OCI-LY3 (cell line): ENCODE measurements around the gene ZC3H18.

Source experiments
- H2AFZ ChIP-seq: fragments of 200-600, 300-600 bp; shearing (Covaris generic); 2 replicates; pipeline ENCODE4 v1.6.0; 2014; ENCODE audit warnings: antibody characterized with exemption, low read depth, low read length
- H3K27ac ChIP-seq: fragments of 200-600, 300-600 bp; sonication (generic); 2 replicates; pipeline ENCODE4 v1.5.1; 2014; ENCODE audit warnings: mild to moderate bottlenecking, low read length, moderate library complexity, mixed read lengths
- H3K27me3 ChIP-seq: fragments of 200-600, 300-600 bp; sonication (generic); 2 replicates; pipeline ENCODE4 v1.6.1; 2014; ENCODE audit warnings: low read depth, low read length, mixed read lengths
- H3K36me3 ChIP-seq: fragments of 200-600, 300-600 bp; sonication (generic); replicated peaks from 2 replicates; pipeline ENCODE3; 2014; ENCODE audit warnings: low read depth, low read length, mixed read lengths
- H3K4me1 ChIP-seq: fragments of 300-600, 200-600 bp; sonication (generic); 2 replicates; pipeline ENCODE4 v1.6.1; 2014; ENCODE audit warnings: low read length, mixed read lengths
- H3K4me2 ChIP-seq: fragments of 200-600, 300-600 bp; sonication (generic); 2 replicates; pipeline ENCODE4 v1.6.1; 2014; ENCODE audit warnings: low read length, mixed read lengths
- H3K4me3 ChIP-seq: fragments of 300-600, 200-600 bp; sonication (generic); 2 replicates; pipeline ENCODE4 v1.5.1; 2014; ENCODE audit warnings: antibody characterized with exemption, mild to moderate bottlenecking, low read length, moderate library complexity
- H3K79me2 ChIP-seq: fragments of 300-600, 200-600 bp; shearing (Covaris generic); 2 replicates; pipeline ENCODE4 v1.6.1; 2014; ENCODE audit warnings: mild to moderate bottlenecking, low read length, mixed read lengths
- H3K9ac ChIP-seq: fragments of 300-600, 200-600 bp; shearing (Covaris generic); 2 replicates; pipeline ENCODE4 v1.6.0; 2014; ENCODE audit warnings: mild to moderate bottlenecking, low read length, moderate library complexity
- H3K9me3 ChIP-seq: fragments of 200-600, 300-600 bp; shearing (Covaris generic); 2 replicates; pipeline ENCODE4 v1.6.1; 2014; ENCODE audit warnings: low read length, mixed read lengths; ENCODE audit not compliant: insufficient read depth
- H4K20me1 ChIP-seq: fragments of 200-600, 300-600 bp; sonication (generic); 2 replicates; pipeline ENCODE4 v1.6.1; 2016; ENCODE audit warnings: low read length, mixed read lengths; ENCODE audit not compliant: insufficient read depth
- EZH2phosphoT487 ChIP-seq: fragments of 200-600 bp; shearing (Covaris generic); IDR thresholded peaks from 2 replicates; pipeline ENCODE4 v1.6.1; 2018; ENCODE audit warnings: antibody characterized with exemption, mixed run types, low read depth
- TF ChIP-seq, protein P1 (sequence below): fragments of 200-600, 300-600 bp; sonication (generic); IDR thresholded peaks from 2 replicates; pipeline ENCODE4 v1.5.1; 2014; ENCODE audit warnings: antibody characterized with exemption, low read length, low read depth

The ZC3H18 gene

DNA sequence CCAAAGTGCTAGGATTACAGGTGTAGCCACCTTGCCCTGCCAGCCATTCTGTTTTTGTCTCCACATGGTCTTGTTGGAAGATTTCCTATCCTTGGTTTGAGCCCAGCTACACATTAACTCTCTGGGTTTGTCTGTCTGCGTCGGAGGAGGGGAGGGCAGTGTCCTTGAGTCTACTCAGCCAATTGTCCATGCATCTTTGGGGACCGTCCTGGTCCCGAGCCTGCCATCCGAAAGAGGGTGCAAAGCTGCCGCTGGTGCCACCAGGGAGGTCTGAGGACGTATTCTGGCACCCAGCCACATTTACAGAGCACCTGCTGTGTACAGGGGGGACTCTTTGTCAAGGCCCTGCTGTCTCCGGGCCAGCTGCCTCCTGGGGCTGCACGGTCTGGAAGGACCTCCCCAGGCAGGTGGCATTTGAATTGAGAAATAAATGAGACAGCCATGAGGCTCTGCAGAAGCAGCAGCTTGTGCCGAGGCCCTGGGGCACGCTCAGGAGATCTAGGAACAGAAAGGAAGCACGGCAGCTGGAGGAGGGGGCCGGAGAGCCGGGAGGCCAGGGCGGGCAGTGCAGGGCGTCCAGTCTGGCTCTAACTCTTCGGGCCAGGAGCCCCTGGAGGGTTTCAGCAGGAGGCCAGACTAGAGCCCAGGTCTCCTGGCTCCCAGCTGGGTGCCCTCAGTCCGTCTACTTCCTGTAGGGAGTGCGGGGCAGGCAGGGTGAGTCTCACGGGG is 79.2 kb downstream of the ZC3H18 start:
- peaks cover 49% of the 10 kb centered on the region for H3K36me3 ChIP-seq
- peaks cover 58% of the 10 kb centered on the region for H4K20me1 ChIP-seq

DNA sequence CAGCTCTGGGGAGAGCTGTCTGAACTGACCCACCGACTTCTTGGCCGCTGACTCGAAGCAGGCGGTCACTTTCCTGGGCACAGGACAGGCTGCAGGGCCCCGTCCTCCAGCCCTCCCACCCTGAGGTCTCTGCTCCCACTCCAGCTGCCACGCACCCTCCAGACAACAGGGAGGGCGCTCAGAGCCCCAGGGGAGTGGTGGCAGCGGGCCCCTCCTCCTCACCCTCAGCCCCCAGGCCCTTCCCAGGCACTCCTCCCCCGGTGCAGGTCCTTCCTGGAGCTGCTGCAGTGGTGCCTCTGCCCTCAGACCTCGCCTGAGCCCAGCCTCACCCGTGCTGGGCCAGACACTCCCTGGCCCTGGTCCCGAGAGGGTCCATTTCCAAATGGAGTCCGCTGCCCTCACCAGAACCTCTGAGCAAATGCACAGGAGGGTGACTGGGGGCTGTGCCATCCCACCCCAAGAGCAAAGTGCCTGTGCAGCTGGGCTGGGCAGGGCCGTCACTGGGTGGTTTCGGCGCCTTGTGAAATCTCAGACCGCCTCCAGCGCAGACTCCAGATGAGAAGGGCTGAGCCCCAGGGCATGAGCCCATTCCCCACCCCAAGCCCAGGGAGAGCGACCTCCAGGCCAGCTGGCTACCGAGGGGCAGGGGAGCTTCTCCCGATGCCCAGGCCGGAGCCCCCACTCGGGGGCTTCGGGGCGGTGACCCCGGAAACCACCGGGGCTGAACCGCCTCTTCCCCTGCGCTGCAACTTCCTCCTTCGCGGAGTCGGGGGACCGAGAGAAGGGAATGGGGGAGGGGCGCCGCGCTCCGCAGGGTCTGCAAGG is 79.9 kb downstream of the ZC3H18 start:
- Histone ChIP-seq H4K20me1 (peaks cover 52% of the 10 kb centered on the region), H3K9me3 (no peaks in the 10 kb centered on the region), H2AFZ (no peak overlapping the region), H3K4me2 (peak overlapping the region; percentile 89), H3K27me3 (no peaks in the 10 kb centered on the region), H3K36me3 (peaks cover 48% of the 10 kb centered on the region), H3K9ac (peak overlapping the region; percentile 98), H3K27ac (peak overlapping the region; percentile 97), H3K4me3 (peak overlapping the region; percentile 99), H3K79me2 (peaks cover 38% of the 10 kb centered on the region), H3K4me1 (peaks cover 34% of the 10 kb centered on the region)
- TF ChIP-seq EZH2phosphoT487 = no peak
- TF ChIP-seq, protein P1, sequence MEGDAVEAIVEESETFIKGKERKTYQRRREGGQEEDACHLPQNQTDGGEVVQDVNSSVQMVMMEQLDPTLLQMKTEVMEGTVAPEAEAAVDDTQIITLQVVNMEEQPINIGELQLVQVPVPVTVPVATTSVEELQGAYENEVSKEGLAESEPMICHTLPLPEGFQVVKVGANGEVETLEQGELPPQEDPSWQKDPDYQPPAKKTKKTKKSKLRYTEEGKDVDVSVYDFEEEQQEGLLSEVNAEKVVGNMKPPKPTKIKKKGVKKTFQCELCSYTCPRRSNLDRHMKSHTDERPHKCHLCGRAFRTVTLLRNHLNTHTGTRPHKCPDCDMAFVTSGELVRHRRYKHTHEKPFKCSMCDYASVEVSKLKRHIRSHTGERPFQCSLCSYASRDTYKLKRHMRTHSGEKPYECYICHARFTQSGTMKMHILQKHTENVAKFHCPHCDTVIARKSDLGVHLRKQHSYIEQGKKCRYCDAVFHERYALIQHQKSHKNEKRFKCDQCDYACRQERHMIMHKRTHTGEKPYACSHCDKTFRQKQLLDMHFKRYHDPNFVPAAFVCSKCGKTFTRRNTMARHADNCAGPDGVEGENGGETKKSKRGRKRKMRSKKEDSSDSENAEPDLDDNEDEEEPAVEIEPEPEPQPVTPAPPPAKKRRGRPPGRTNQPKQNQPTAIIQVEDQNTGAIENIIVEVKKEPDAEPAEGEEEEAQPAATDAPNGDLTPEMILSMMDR = no peak

More for the DNA sequence above, 79.2 kb downstream of the ZC3H18 start:
- no peak overlapping the region for H2AFZ ChIP-seq
- H3K27me3 ChIP-seq = no peaks in the 10 kb centered on the region
- H3K9ac ChIP-seq = peak overlapping the region; percentile 98
- H3K79me2 ChIP-seq = peaks cover 38% of the 10 kb centered on the region
- H3K4me3 ChIP-seq = peak overlapping the region; percentile 99
- peak overlapping the region; percentile 97 for H3K27ac ChIP-seq
- no peaks in the 10 kb centered on the region for H3K9me3 ChIP-seq
- TF ChIP-seq EZH2phosphoT487 = no peak
- H3K4me2 ChIP-seq = peak overlapping the region; percentile 89
- peaks cover 34% of the 10 kb centered on the region for H3K4me1 ChIP-seq

DNA sequence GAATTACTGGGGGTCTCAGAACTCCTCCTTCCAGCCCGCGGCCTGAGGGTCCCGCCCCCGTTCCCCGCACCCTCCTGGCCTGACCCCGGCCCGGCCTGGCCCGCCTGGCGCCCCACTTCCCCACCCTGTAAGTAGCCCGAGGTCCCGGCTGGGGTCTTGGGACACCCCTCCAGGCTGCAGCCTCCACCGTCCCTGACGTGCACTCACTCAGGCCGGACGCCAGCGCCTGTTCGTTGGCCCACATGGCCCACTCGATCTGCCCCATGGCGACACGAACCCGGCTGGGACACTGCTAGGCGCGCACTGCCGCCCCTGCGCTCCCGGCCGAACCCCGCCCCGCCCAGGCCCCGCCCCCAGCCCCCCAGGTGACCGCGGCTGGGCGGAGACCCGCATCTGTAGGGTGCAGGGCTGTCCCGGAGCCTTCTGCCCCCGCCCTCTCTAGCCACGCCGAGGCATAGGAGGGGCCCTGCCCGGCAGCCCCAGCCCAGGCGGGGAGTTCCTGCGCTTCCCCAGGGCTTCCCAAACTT is 80.6 kb downstream of the ZC3H18 start, which contains the start of gene CYBA:
Gene CYBA, minus strand, starts transcription at position 305 of the 527 bp plus-strand sequence. Its CDS starts 40 bp downstream, at position 265.
- H3K4me3 ChIP-seq = peak within 1 kb of the TSS; percentile 99
- TF ChIP-seq, protein P1 = no peak
- TF ChIP-seq EZH2phosphoT487 = no peak
- peaks cover 34% of the 10 kb centered on the region for H3K4me1 ChIP-seq
- H3K27me3 ChIP-seq = no peaks in the 10 kb centered on the region
- no peaks in the 10 kb centered on the region for H3K9me3 ChIP-seq
- H3K9ac ChIP-seq = peak within 1 kb of the TSS; percentile 98
- H4K20me1 ChIP-seq = peaks cover 45% of the 10 kb centered on the region
- H3K79me2 ChIP-seq = peaks cover 38% of the 10 kb centered on the region
- H3K27ac ChIP-seq = peak within 1 kb of the TSS; percentile 97
- peaks cover 48% of the 10 kb centered on the region for H3K36me3 ChIP-seq
- peak within 1 kb of the TSS; percentile 99 for H3K4me2 ChIP-seq
- no peak within 1 kb of the TSS for H2AFZ ChIP-seq

DNA sequence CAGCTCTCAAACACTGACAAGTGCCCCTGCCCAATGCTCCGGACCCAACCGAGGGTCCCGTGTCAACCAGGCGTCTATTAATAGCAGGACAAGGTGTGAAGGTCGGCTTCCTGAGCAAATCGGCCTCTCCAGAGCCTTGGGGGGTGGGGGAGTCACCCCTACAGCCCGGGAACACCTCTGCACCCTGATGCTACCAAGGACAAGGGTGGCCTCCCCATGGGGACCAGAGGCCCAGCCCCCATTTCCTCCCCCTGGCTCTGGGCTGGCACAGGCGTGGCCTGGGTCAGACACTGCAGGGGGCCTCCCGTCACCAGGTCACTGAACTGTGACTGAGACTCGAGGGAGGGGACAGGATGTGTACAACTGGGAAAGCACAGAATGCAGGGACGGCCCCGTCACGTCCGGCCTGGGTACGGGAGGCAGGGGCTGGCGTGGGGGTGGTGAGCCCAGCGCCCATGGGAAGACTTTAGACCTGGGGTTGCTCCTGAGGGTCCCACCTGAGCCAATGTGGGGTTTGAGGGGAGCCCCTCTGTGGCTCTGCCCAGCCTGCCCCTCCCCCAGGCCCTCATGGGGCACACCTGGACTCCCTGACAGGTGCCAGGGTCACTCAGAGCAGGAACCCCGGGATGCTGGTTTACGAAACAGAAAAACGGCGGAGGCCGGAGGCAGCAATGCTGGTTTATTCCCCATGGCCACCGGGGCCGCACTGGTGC is 81.2 kb downstream of the ZC3H18 start:
- Histone ChIP-seq H3K9ac (peak overlapping the region; percentile 98), H3K79me2 (peaks cover 38% of the 10 kb centered on the region), H3K27me3 (no peaks in the 10 kb centered on the region), H3K36me3 (peaks cover 44% of the 10 kb centered on the region), H3K27ac (peak overlapping the region; percentile 97), H3K4me3 (peak overlapping the region; percentile 99), H3K4me1 (peaks cover 34% of the 10 kb centered on the region), H2AFZ (no peak overlapping the region), H3K4me2 (peak overlapping the region; percentile 99), H3K9me3 (no peaks in the 10 kb centered on the region), H4K20me1 (peaks cover 39% of the 10 kb centered on the region)
- TF ChIP-seq, protein P1 = no peak
- TF ChIP-seq EZH2phosphoT487 = no peak
